ENCODE results near the gene VAMP1. TPM values are rescaled to one million over a fixed set of nuclear protein-coding genes. Genes with fewer than 3 reads are reported as not detected.

Gene VAMP1
- total RNA-seq, 2 experiments from 2014 or later, result 49.2 to 59.1 TPM

DNA sequence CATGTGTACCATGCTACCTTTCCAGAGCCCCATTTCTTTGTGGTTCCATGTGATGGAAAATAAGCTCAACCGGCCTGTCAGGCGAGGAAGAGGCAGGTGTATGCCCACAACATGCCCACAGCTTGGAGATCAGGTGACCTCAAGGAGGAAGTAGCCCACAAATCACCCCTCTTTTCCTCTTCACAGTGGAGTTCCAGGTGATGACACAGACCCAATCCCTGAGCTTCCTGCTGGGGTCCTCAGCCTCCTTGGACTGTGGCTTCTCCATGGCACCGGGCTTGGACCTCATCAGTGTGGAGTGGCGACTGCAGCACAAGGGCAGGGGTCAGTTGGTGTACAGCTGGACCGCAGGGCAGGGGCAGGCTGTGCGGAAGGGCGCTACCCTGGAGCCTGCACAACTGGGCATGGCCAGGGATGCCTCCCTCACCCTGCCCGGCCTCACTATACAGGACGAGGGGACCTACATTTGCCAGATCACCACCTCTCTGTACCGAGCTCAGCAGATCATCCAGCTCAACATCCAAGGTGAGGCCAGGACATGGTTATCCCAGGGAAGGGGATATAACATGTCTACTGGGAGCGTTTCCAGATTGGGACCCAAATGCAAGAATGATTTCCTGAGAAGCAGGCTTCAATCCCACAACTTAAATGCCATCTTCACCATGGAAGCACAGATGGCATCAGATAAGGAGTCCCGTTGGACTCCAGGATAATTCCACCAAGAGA is 13.1 kb downstream of the VAMP1 start:
- Mint-ChIP-seq H3K4me3 (no peak overlapping the region), H3K9me3 (ENCODE audit: low read depth) (no peaks in the 10 kb centered on the region), H3K27me3 (no peaks in the 10 kb centered on the region), H3K36me3 (peaks cover 75% of the 10 kb centered on the region), H3K4me1 (peaks cover 77% of the 10 kb centered on the region), H3K27ac (peak overlapping the region; percentile 52)
- CTCF ChIA-PET, result interaction anchor here (1.0 to 2.2 kb wide), 2 partner anchors 8 to 14 kb away, joined by 4 to 8 read pairs; no protein-coding TSS in a partner anchor
- DNase-seq, result no peak
- no peak for ATAC-seq

DNA sequence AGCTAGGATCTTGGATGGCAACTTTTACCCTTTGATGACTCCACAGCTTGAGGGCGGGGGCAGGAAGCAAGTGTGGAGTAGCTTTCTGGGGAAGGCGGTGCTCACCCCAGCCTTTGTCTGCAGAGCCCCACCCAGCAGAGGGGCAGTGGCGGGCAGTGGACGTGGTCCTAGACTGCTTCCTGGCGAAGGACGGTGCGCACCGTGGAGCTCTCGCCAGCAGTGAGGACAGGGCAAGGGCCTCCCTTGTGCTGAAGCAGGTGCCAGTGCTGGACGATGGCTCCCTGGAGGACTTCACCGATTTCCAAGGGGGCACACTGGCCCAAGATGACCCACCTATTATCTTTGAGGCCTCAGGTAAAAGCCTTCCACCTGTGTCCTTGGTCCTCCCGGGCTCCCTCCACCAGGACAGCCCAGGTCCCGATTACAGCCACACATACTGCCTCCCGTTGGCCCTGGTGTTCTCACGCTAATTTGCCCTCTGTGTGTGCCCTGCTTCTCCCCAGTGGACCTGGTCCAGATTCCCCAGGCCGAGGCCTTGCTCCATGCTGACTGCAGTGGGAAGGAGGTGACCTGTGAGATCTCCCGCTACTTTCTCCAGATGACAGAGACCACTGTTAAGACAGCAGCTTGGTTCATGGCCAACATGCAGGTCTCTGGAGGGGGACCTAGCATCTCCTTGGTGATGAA is 17.4 kb downstream of the VAMP1 start:
- no peaks in the 10 kb centered on the region for H3K27me3 Mint-ChIP-seq
- H3K36me3 Mint-ChIP-seq, result peaks cover 47% of the 10 kb centered on the region
- peak overlapping the region; percentile 97 for H3K4me3 Mint-ChIP-seq
- ATAC-seq, result peak; percentile 32
- H3K9me3 Mint-ChIP-seq (ENCODE audit: low read depth), result no peaks in the 10 kb centered on the region
- peaks cover 54% of the 10 kb centered on the region for H3K4me1 Mint-ChIP-seq
- CTCF ChIA-PET, result interaction anchor here (0.6 to 3.8 kb wide), 13 partner anchors 9 to 118 kb away, joined by 3 to 42 read pairs (median 6); partner anchors contain the start of gene VAMP1
- DNase-seq, result peak; percentile 71
- peak overlapping the region; percentile 94 for H3K27ac Mint-ChIP-seq

DNA sequence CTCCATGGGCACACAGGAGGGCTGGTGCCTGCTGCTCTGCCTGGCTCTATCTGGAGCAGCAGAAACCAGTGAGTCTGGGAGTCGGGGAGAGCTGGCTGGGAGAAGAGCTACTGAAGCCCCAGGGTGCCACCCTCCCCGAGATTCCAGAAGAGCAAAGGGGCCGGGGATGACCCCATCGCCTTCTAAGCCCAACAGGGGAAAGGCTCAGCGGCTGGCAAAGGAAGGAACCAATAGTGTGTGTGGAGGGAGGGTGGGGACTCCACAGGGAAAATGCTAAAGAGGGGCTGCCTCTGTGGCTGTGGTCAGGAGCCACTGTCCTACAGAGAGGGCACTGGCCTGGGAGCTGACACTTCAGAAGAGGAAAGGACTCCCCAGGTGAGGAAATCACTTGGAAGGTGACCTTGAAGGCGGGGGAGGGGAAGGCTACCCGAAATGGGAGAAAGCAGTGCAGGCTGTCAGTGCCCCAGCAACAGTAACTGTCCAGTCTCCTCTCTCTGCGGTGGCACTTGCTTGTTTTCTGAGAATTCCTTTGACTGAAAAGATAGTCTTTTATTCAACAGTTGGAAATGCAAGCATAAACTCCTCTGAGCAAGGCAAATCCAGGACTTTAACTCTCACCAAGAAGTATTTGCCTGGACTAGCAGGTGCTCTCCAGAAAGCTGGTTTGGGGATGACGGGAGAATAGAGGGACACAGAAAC is 18.1 kb downstream of the VAMP1 start:
- Mint-ChIP-seq H3K4me3 (peak overlapping the region; percentile 97), H3K9me3 (ENCODE audit: low read depth) (no peaks in the 10 kb centered on the region), H3K27me3 (no peaks in the 10 kb centered on the region), H3K36me3 (peaks cover 48% of the 10 kb centered on the region), H3K27ac (peak overlapping the region; percentile 94), H3K4me1 (peaks cover 58% of the 10 kb centered on the region)
- DNase-seq, result peak; percentile 61
- ATAC-seq, result peak; percentile 12
- CTCF ChIA-PET, result interaction anchor here (0.6 to 3.8 kb wide), 16 partner anchors 10 to 131 kb away, joined by 3 to 42 read pairs (median 5); partner anchors contain the start of genes MRPL51 and VAMP1

DNA sequence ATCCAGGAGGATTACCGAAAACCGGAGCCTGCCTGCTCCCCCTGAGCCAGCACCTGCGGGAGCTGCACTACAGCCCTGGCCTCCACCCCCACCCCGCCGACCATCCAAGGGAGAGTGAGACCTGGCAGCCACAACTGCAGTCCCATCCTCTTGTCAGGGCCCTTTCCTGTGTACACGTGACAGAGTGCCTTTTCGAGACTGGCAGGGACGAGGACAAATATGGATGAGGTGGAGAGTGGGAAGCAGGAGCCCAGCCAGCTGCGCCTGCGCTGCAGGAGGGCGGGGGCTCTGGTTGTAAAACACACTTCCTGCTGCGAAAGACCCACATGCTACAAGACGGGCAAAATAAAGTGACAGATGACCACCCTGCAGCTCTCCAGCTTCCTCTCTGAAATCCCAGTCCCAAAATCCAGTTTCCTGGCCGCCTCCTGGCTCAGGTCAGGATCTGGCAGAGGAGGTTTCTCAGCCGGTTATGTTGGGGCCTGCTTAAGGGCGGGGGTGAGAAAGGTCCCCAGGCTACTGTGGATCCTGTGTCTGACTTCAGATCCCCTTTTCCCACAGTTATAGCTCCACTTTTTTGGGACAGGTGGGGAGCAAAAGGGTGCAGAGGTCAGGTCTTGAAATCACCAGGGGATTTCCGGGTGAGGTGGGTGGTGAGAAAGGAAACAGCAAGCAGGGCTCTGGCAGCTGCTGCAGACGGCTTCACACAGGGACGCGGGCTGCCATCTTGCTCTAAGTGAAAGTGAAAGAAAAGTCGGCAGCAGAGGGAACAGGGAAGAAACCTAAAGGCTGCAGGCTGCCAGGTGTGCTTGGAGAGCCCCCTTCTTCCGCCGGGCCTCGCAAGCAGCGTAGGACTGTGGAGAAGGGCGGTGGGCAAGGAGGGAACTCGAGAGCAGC is 18.9 kb downstream of the VAMP1 start, which contains the start of gene TAPBPL:
Gene TAPBPL (plus strand): TSS at position 695 of the 897 bp plus-strand sequence. CDS start 207 bp downstream, outside the sequence.
- ATAC-seq (peak; percentile 84), DNase-seq (peak; percentile 90)
- CTCF ChIA-PET, result interaction anchor here (0.6 to 3.8 kb wide), 16 partner anchors 11 to 130 kb away, joined by 3 to 42 read pairs (median 5); partner anchors contain the start of genes MRPL51 and VAMP1
- Mint-ChIP-seq H3K27me3 (no peaks in the 10 kb centered on the region), H3K27ac (peak within 1 kb of the TSS; percentile 94), H3K4me1 (peaks cover 59% of the 10 kb centered on the region), H3K4me3 (peak within 1 kb of the TSS; percentile 97), H3K36me3 (peaks cover 48% of the 10 kb centered on the region), H3K9me3 (ENCODE audit: low read depth) (no peaks in the 10 kb centered on the region)

DNA sequence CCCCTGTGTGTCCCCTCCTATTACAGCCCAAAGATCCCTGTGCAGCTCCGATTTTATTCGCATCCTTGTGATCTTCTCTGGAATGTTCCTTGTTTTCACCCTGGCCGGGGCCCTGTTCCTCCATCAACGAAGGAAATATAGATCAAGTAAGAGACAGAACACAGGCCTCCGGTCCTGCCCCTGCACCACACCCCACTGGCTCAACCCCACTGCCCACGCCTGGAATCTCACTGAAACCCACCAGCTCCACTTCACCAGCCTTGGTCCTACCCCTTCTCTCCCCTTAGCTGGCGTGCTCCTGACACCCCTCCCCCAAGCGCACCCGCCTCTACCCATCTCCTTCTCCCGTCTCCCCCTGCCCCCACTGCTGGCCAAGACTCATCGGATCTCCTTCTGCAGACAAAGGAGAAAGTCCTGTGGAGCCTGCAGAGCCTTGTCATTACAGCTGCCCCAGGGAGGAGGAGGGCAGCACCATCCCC is 19.6 kb downstream of the VAMP1 start:
- Mint-ChIP-seq H3K27me3 (no peaks in the 10 kb centered on the region), H3K4me1 (peaks cover 63% of the 10 kb centered on the region), H3K9me3 (ENCODE audit: low read depth) (no peaks in the 10 kb centered on the region), H3K36me3 (peaks cover 49% of the 10 kb centered on the region), H3K4me3 (peak overlapping the region; percentile 97), H3K27ac (peak overlapping the region; percentile 94)
- ATAC-seq (peak; percentile 1), DNase-seq (no peak)
- CTCF ChIA-PET, result interaction anchor here (0.7 to 3.8 kb wide), 13 partner anchors 11 to 116 kb away, joined by 3 to 42 read pairs (median 6); partner anchors contain the start of genes MRPL51 and VAMP1

DNA sequence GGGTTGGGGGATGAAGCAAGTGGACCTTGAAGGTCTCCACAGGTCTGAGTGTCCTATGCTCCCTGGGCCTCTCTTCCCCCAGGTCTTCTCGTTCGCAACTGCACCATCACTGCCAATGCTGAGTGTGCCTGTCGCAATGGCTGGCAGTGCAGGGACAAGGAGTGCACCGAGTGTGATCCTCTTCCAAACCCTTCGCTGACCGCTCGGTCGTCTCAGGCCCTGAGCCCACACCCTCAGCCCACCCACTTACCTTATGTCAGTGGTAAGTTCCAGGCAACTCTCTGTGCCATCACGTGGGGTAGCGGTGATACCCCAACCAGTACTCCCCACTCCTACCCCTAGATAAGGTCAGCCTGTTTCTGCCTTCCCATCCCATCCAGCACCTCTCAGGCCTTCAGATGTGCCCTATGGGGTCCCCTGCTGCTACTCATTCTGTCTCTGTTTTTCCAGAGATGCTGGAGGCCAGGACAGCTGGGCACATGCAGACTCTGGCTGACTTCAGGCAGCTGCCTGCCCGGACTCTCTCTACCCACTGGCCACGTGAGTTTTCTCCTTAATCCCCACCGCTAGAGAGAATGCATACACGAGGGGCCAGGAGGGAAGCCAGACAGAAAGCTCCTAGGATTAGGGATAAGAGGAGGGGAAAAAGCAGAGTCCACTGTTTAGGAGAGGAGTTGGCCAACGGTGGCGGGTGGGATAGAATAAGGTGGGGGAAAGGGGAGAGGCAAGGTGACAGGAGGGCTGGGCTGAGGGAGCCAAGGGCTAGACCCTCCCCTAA is 20.2 kb downstream of the VAMP1 start:
- H3K27ac Mint-ChIP-seq, result peak overlapping the region; percentile 94
- H3K4me1 Mint-ChIP-seq, result peaks cover 65% of the 10 kb centered on the region
- H3K27me3 Mint-ChIP-seq, result no peaks in the 10 kb centered on the region
- peak overlapping the region; percentile 97 for H3K4me3 Mint-ChIP-seq
- ATAC-seq (no peak), DNase-seq (no peak)
- H3K9me3 Mint-ChIP-seq (ENCODE audit: low read depth), result no peaks in the 10 kb centered on the region
- peaks cover 51% of the 10 kb centered on the region for H3K36me3 Mint-ChIP-seq
- CTCF ChIA-PET, result interaction anchor here (1.3 to 3.8 kb wide), 7 partner anchors 10 to 45 kb away, joined by 4 to 42 read pairs (median 13); partner anchors contain the start of gene VAMP1

- Mint-ChIP-seq H3K27ac (peak within 1 kb of the TSS; percentile 87), H3K9me3 (ENCODE audit: low read depth) (no peaks in the 10 kb centered on the region), H3K36me3 (peaks cover 25% of the 10 kb centered on the region), H3K4me3 (peak within 1 kb of the TSS; percentile 80), H3K4me1 (peaks cover 64% of the 10 kb centered on the region), H3K27me3 (no peaks in the 10 kb centered on the region)
- DNase-seq, result no peak
- peak; percentile 49 for ATAC-seq
- CTCF ChIA-PET, result interaction anchor here (0.8 to 6.1 kb wide), 7 partner anchors 11 to 244 kb away, joined by 3 to 45 read pairs (median 6); partner anchors contain the start of genes GAPDH, VAMP1 and ZNF384
These were observed 25.5 kb downstream of the VAMP1 start, which contains the start of gene CD27 for GRCh38 chr12:6444704-6445688. Gene CD27 (plus strand): TSS chr12:6444955. CDS start chr12:6445096, 141 bp downstream.

- Mint-ChIP-seq H3K4me3 (peak overlapping the region; percentile 80), H3K9me3 (ENCODE audit: low read depth) (no peaks in the 10 kb centered on the region), H3K4me1 (peaks cover 62% of the 10 kb centered on the region), H3K27ac (peak overlapping the region; percentile 87), H3K36me3 (peaks cover 24% of the 10 kb centered on the region), H3K27me3 (no peaks in the 10 kb centered on the region)
- ATAC-seq (no peak), DNase-seq (no peak)
- CTCF ChIA-PET, result interaction anchor here (1.1 to 6.1 kb wide), 6 partner anchors 10 to 109 kb away, joined by 3 to 45 read pairs (median 14); partner anchors contain the start of gene GAPDH
These were observed 26.4 kb downstream of the VAMP1 start for GRCh38 chr12:6444031-6444430.

DNA sequence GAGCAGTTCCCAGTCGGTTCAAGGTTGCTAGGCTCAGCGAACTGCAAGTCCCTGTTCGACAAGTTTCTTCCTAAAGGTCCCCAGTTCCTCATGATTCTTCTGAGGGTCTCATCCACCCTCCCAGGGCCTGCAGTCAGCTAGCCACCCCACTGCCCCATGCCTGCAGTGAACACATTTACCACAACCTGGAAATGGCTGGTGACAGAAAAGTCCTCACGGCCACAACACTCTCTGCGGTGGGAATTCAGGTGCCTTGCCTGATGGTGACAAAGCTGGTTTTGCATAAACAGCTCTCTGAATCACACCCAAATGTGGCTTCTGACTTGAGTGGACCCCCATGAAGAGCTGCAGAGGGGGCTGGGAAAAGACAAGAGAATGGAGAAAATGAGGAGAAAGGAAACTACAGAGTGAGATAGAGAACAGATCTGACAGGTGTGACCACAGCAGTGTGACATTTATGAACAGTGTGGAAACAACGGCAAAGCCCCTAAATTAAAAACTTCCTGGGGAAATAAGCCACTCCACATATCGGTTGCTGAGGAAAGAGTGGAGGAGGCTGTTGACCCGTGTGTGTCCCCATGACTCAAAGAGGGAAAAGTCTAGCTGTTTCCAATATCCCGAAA is 27.0 kb downstream of the VAMP1 start:
- H3K9me3 Mint-ChIP-seq (ENCODE audit: low read depth), result no peaks in the 10 kb centered on the region
- no peaks in the 10 kb centered on the region for H3K27me3 Mint-ChIP-seq
- peak; percentile 67 for DNase-seq
- H3K27ac Mint-ChIP-seq, result peak overlapping the region; percentile 87
- peak; percentile 50 for ATAC-seq
- peaks cover 24% of the 10 kb centered on the region for H3K36me3 Mint-ChIP-seq
- H3K4me1 Mint-ChIP-seq, result peaks cover 66% of the 10 kb centered on the region
- CTCF ChIA-PET, result interaction anchor here (1.1 to 6.1 kb wide), 6 partner anchors 9 to 108 kb away, joined by 3 to 45 read pairs (median 16); no protein-coding TSS in a partner anchor
- H3K4me3 Mint-ChIP-seq, result peak overlapping the region; percentile 80

- peaks cover 63% of the 10 kb centered on the region for H3K4me1 Mint-ChIP-seq
- CTCF ChIA-PET, result interaction anchor here (1.5 to 6.1 kb wide), 5 partner anchors 9 to 95 kb away, joined by 5 to 45 read pairs (median 24); no protein-coding TSS in a partner anchor
- peak overlapping the region; percentile 87 for H3K27ac Mint-ChIP-seq
- DNase-seq (no peak), ATAC-seq (no peak)
- H3K27me3 Mint-ChIP-seq, result no peaks in the 10 kb centered on the region
- H3K36me3 Mint-ChIP-seq, result peaks cover 21% of the 10 kb centered on the region
- no peaks in the 10 kb centered on the region for H3K9me3 Mint-ChIP-seq (ENCODE audit: low read depth)
- H3K4me3 Mint-ChIP-seq, result no peak overlapping the region
These were observed 27.6 kb downstream of the VAMP1 start for GRCh38 chr12:6442836-6443235.
